ENCODE results near the gene KCNK17. TPM values are rescaled to one million over a fixed set of nuclear protein-coding genes. Genes with fewer than 3 reads are reported as not detected.
A peak's percentile ranks its signal among the peaks of the same experiment; 100 is the strongest.

The KCNK17 gene
- total RNA-seq, 6 donors from 2014 or later = 0.61 to 7.7 (median 2.8) TPM

DNA sequence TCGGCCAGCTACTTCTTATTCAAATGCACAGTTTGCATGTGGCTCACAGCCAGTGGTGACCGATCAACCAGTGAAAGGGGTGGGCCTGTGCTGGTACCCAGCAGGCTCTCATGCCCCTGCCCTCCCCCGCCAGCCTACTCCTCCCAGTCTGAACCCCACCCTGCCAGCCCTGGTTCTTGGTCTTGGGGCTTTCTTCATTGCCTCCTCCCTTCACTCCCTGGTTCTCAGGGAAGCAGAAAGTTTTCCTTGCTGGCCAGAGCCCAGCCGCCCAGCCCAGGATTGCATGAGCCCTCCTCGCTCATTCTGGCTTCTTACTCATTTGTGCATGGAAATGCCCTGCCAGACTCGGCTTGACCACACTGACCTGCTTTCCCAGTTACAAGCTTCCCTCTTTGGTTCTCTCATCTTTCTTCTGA, 40.8 kb downstream of the KCNK17 start:
- Histone ChIP-seq H3K4me3 (no peak overlapping the region), H3K4me1 (no peaks in the 10 kb centered on the region), H3K36me3 (no peaks in the 10 kb centered on the region), H3K27me3 (no peaks in the 10 kb centered on the region), H3K9me3 (no peaks in the 10 kb centered on the region), H3K27ac (no peak overlapping the region)
- peak in 1 of 2 donors; percentile 25 for DNase-seq
- peak; percentile 24 to 62 for ATAC-seq (ENCODE audit: low FRiP score in 2 of 2)
- WGBS, 2 donors = 56 to 60% methylated on average over 6 of the region's 6 CpGs
- TF ChIP-seq POLR2A (IDR thresholded peaks at IDR 0.05) = no peak
- TF ChIP-seq, protein P1, sequence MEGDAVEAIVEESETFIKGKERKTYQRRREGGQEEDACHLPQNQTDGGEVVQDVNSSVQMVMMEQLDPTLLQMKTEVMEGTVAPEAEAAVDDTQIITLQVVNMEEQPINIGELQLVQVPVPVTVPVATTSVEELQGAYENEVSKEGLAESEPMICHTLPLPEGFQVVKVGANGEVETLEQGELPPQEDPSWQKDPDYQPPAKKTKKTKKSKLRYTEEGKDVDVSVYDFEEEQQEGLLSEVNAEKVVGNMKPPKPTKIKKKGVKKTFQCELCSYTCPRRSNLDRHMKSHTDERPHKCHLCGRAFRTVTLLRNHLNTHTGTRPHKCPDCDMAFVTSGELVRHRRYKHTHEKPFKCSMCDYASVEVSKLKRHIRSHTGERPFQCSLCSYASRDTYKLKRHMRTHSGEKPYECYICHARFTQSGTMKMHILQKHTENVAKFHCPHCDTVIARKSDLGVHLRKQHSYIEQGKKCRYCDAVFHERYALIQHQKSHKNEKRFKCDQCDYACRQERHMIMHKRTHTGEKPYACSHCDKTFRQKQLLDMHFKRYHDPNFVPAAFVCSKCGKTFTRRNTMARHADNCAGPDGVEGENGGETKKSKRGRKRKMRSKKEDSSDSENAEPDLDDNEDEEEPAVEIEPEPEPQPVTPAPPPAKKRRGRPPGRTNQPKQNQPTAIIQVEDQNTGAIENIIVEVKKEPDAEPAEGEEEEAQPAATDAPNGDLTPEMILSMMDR (IDR thresholded peaks at IDR 0.05) = no peak
- TF ChIP-seq EP300 (IDR thresholded peaks at IDR 0.05) = no peak
- TF ChIP-seq POLR2AphosphoS5 (IDR thresholded peaks at IDR 0.05) = no peak

DNA sequence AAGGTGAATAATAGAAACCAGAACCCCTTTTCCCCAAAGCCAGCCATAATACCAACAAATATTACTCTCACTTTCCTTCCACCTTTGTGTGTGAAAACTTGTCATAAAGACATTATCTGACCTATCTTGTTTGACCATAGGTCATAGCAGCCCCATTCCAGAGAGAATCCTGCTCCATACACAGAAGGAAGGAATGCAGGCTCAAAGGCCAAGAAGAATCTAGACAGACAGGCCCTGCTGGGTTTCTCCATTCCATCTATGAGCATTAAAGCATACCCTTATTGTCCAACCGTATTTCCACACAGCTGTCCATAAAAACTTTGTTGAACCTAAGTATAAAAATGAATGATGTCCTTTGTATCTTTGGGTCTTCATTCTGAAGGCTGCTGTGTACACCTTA, 44.3 kb downstream of the KCNK17 start:
- H3K27ac ChIP-seq = no peak overlapping the region
- H3K9me3 ChIP-seq = no peaks in the 10 kb centered on the region
- H3K36me3 ChIP-seq = no peaks in the 10 kb centered on the region
- no peaks in the 10 kb centered on the region for H3K27me3 ChIP-seq
- ATAC-seq (ENCODE audit: low FRiP score in 2 of 2) (no peak), DNase-seq (no peak)
- TF ChIP-seq POLR2AphosphoS5 (IDR thresholded peaks at IDR 0.05) (no peak), POLR2A (IDR thresholded peaks at IDR 0.05) (no peak), EP300 (IDR thresholded peaks at IDR 0.05) (no peak)
- TF ChIP-seq, protein P1 (IDR thresholded peaks at IDR 0.05) = no peak
- 72 to 87% methylated on average over 1 of the region's 1 CpG for WGBS, 2 donors
- no peak overlapping the region for H3K4me3 ChIP-seq
- no peaks in the 10 kb centered on the region for H3K4me1 ChIP-seq

DNA sequence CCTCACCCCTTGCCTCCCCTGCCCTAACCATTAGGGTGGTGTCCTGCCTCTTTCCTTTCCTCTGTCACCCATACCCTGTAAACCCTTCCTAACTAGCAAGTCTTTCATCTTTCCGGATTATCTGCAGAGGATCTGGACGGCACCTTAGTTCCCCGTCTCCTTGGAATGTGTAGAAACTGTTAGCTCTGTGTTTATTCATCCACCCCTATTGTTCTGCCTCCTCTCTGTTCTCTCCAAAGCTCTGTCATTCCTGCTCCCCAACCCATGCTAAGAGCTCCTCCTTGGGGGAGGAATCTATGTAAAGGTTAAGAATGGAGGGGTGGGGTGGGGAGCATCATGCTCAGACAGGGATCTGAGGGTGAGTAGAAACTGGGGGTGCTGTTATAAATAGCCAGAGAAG, 45.5 kb downstream of the KCNK17 start:
- no peak overlapping the region for H3K4me3 ChIP-seq

DNA sequence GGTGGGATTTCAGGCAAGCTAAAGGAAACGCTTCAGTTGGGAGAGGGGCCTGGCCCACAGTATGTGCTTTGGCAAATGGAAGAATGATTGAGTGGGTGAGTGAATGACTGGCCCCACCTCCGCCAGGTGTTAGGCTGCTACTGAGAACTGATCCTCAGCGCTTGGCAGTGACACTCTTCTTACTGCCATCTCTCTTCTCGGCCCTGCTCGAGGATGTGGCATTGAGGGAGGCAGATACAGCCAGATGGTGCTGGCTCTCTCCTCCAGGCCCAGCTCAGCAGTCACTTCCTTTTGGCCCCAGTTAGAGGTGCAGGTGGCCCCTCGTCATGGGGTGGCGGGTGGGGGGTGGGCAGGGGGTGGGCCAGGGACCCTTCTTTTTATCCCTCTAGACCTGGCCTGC, 46.0 kb downstream of the KCNK17 start:
- WGBS, 2 donors = 82 to 86% methylated on average over 5 of the region's 7 CpGs

More for the DNA sequence above, 45.5 kb downstream of the KCNK17 start:
- no peak overlapping the region for H3K27ac ChIP-seq
- no peaks in the 10 kb centered on the region for H3K36me3 ChIP-seq
- ATAC-seq (ENCODE audit: low FRiP score in 2 of 2) = no peak
- no peaks in the 10 kb centered on the region for H3K27me3 ChIP-seq
- no peak for DNase-seq
- H3K9me3 ChIP-seq = no peaks in the 10 kb centered on the region
- H3K4me1 ChIP-seq = no peaks in the 10 kb centered on the region
- WGBS, 2 donors = 69 to 70% methylated on average over 3 of the region's 3 CpGs
- TF ChIP-seq EP300 (IDR thresholded peaks at IDR 0.05) (no peak), POLR2AphosphoS5 (IDR thresholded peaks at IDR 0.05) (no peak), POLR2A (IDR thresholded peaks at IDR 0.05) (no peak)
- TF ChIP-seq, protein P1 (IDR thresholded peaks at IDR 0.05) = no peak

More for the DNA sequence above, 46.0 kb downstream of the KCNK17 start:
- no peaks in the 10 kb centered on the region for H3K36me3 ChIP-seq
- ATAC-seq (ENCODE audit: low FRiP score in 2 of 2) = no peak
- H3K27me3 ChIP-seq = no peaks in the 10 kb centered on the region
- DNase-seq = no peak
- H3K4me1 ChIP-seq = no peaks in the 10 kb centered on the region
- TF ChIP-seq POLR2A (IDR thresholded peaks at IDR 0.05) = no peak
- TF ChIP-seq POLR2AphosphoS5 (IDR thresholded peaks at IDR 0.05) = no peak
- TF ChIP-seq, protein P1 (IDR thresholded peaks at IDR 0.05) = no peak
- no peak for TF ChIP-seq EP300 (IDR thresholded peaks at IDR 0.05)
- H3K4me3 ChIP-seq = no peak overlapping the region
- H3K27ac ChIP-seq = no peak overlapping the region
- H3K9me3 ChIP-seq = no peaks in the 10 kb centered on the region

Measured in upper lobe of left lung (tissue), 6 donors.